ENCODE results near the gene SERPINE3.

DNA sequence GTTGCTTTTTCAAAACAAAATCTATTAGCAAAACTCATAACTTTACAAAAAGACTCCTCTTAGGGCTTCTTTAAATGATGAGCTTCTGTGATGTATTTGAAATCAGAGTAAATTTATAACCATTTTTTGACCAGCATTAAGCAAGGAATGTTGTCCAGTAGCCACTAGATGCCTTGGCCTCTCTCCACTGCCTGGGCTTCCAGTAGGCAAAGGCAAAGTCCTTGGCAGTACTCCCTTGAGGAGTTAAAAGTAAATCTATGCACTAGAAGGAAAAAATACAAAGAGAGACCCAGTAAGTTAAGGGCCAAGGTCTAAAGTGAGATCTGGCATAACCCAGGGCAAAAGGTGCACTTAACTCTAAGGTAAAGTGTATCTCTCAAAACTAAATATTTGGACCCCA, 9.5 kb downstream of the SERPINE3 start:
- TF ChIP-seq CTCF (IDR thresholded peaks at IDR 0.05) = no peak
- no peak for TF ChIP-seq POLR2A (IDR thresholded peaks at IDR 0.05)
